Activated CD4-positive, alpha-beta T cell treated with anti-CD3 and anti-CD28 coated beads for 24 hours (primary cell): ENCODE measurements around the gene VSTM2L.

Experiments used
- DNase-seq, 2 donors: peaks; one replicate each; pipeline ENCODE4 v3.0.0-alpha.2; 2020; ENCODE audit warnings: low read depth in 2 of 2

Gene VSTM2L

DNA sequence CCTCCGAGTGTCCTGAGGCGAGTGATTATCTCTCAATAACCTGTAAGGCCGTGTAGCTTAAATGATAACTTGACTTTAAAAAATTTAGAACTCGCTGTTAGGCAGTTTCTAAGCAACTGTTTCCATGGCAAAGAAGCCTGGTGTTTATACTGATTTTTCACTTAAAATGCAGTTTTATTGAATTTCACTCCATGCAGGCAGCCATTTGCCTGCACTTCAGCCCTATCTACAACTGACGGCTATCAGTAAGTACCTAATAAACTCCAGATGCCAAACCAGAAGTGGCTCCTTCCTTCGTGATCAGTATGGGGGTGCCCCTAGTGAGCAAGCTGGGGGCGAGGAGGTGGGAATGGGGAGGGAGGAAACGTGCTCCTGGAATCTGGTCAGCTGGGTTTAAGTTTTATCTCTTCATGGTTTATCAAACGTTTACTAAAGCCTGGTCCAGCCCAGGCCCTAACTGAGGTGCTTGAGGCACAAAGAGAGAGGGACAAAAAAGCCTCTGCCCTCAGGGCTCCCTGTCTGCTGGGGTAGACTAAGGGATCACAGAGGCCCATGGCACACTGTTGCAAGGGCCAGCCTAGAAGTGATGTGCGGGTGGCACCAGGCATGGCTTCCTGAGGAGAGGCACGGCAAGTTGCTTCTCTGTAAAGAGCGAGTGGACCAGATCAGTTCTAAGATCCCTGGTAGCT is 84.8 kb downstream of the VSTM2L start:
- DNase-seq, result no peak

DNA sequence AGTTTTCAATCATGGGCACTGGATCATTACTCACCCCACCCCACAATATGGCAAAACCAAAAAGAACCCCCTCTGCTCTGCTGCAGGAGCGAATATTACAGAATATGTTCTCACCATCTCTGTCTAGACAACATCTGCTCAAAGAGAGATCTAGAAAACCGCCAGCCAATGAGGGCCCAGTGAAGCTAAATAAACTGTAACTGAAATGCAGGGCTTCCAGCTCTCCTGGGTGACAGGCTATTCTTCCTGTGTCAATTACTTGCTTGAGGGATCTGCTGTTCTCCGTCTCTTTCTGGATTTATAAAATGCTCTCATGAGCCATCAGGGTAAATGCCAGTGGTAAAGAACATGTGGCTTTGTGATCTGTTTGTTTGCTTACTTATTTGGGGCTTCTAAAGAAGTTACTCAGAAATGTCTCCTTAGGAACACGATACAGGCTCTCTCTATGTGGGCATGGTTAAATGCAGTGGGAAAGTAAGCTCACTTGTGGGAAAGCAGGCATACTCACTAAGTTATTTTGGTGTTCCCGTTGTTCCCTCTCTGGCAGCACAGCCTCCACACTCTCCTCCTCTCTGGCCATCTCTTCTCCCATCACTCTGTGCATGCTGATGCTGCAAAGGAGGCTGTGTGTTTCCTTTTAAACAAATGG is 85.5 kb downstream of the VSTM2L start:
- DNase-seq, result no peak

DNA sequence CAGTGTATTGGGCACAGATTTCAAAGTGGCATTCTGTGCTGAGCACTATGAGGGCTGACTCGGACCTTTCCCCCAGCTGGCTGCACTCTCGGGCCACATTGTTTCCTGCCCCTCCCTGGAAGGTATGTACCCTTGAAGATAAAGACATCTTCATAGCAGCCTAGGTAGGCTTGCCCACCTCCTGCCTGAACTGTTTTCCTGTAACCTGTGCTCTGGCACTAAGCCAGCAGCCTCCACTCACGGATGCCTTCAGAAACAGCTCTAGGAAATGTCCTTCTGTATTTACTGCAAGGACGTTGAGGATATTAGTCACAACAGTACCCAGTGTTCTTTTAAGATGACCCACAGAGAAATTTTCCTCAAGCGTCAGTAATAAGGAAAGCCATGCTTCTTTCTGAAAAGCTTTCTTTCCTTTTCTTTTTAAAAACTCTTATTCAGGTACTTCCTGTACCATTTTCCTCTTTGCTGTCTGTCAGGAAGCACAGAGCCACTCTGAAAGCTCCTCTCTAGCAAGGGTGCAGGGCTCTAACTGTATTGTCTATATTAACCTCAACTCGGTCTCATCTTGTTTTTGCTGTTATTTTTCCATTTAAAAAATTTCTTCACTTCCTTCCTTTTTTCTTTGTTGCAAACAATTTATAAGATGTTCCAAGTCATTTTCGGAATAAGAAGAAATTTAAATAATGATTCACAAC is 86.8 kb downstream of the VSTM2L start:
- DNase-seq, result no peak

DNA sequence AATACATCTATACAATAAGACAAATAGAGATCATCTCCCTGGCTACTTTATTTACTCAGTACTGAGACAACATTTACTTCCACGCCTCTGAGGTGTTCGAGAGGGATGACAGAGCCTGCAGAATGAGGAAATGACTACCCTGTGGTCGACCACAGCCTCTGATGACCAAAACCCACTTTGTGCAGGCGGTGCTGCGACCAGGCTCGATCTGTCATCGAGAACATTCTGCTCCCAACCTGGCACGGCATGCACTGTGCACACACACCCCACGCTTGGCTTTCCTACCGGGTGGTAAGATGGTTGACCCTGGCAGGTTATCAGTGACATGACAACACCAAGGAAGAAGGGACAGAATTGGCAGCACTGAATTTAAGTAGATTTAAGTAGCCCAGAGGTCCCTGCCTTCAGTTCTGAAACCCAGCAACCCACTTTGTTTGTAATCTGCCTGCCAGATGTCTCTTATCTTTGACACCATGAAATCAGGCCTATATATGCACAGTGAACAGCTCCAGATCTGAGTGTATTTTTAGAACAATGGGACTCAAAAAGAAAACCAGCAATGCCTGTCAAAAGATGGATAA is 87.7 kb downstream of the VSTM2L start:
- DNase-seq, result peak; percentile 12 to 19

- no peak for DNase-seq
Measured at GRCh38 chr20:37991157-37991866, 88.4 kb downstream of the VSTM2L start.

DNA sequence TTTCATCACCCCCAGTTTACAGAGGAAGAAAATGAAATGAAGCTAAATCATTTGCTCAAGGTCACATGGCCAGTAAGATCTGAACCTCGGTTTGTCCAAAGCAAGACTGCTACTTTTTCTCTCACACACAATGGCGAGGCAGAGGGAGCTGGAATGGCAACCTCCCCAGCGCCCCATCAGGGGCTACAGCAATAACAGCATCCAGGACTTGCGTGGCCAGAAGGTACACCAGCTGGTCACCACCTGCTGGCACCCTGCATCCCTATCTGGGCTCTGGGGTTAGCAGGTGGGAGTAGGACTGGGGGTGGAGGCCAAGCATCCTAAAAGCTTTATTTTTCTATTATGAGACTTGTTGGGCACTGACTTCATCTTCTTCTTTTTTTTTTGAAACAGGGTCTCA is 89.0 kb downstream of the VSTM2L start:
- no peak for DNase-seq

DNA sequence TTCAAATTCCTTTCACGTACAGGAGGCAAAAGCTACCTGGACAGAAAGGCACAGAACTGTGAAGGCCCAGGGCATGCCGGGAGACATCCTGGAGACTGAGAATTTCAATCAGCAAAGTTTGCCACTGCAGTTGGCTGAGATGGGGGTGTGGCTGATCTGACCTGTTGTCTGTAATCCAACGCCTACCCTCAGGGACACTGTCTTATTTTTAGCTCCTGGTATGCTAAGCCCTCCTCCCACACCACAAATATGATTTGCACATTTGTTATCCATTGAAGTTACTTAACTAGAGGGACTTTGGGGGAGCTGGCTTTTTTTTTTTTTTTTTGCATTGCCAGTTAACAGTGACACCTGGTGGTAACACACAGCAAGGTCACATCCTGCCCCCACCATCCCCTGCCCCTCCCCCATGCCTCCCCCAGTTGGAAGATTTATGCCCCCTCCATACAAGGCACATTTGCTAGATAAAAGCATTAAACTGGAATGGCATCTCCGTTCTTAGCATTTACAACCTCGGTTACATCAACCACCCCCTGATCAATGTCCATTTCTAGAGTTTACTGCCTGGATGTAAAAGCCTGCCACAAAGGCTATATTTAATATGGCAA is 90.0 kb downstream of the VSTM2L start:
- DNase-seq, result no peak

GRCh38 chr20:37994512-37994911 is 91.6 kb downstream of the VSTM2L start:
- DNase-seq, result no peak
